Mesodermal cell (in vitro differentiated cells): ENCODE results near the gene TSHB.
A peak's percentile ranks its signal among the peaks of the same experiment; 100 is the strongest.

Experiments used
- H3K27ac ChIP-seq: 2 replicates; pipeline ENCODE4 v1.7.0; 2013; ENCODE audit warnings: mild to moderate bottlenecking, low read depth, low read length, moderate library complexity; ENCODE audit not compliant: severe bottlenecking
- H3K36me3 ChIP-seq: 2 replicates; pipeline ENCODE4 v1.7.1; 2013; ENCODE audit warnings: mild to moderate bottlenecking, low read length, moderate library complexity; ENCODE audit not compliant: control insufficient read depth, insufficient read depth
- H3K4me1 ChIP-seq: one replicate; pipeline ENCODE4 v1.7.1; 2013; ENCODE audit warnings: mild to moderate bottlenecking, low read length; ENCODE audit not compliant: insufficient read depth, control insufficient read depth, poor library complexity, severe bottlenecking
- H3K4me3 ChIP-seq: 2 replicates; pipeline ENCODE4 v1.7.0; 2013; ENCODE audit warnings: low read length, control low read depth, mild to moderate bottlenecking; ENCODE audit not compliant: insufficient read depth, poor library complexity, severe bottlenecking; ENCODE audit errors: extremely low read depth
- H3K9me3 ChIP-seq: 2 replicates; pipeline ENCODE4 v1.7.1; 2013; ENCODE audit warnings: mild to moderate bottlenecking, low read length, moderate library complexity; ENCODE audit not compliant: control insufficient read depth
- WGBS, 2 experiments: methylation state at CpG; one replicate each; pipeline ENCODE4 v1.1.5; 2013; ENCODE audit warnings: missing lambda C conversion rate in 2 of 2; ENCODE audit not compliant: insufficient coverage in 2 of 2; 5-methylcytosine and 5-hydroxymethylcytosine counted together

The TSHB gene

DNA sequence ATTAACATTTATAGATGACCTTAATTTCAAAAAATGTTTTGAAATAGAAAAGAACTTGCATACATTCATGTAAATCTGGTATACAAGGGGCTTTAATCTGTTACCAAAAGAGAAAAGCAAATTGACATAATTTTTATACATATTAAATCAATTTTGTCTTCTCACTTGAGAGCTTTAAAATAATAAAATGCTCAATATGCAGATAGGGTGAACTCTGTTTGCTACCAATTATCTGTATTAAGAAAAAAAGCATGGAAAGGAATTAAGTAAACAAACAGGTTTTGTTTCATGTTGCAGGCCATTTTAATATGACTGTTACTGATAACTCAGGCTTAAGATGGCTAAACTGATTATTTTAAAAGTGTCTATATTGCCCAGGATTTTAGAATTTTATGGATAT, 6.0 kb upstream of the TSHB start:
- H3K27ac ChIP-seq, result no peak overlapping the region
- H3K4me3 ChIP-seq, result no peak overlapping the region
- no peaks in the 10 kb centered on the region for H3K4me1 ChIP-seq
- no peaks in the 10 kb centered on the region for H3K9me3 ChIP-seq
- H3K36me3 ChIP-seq, result no peaks in the 10 kb centered on the region

DNA sequence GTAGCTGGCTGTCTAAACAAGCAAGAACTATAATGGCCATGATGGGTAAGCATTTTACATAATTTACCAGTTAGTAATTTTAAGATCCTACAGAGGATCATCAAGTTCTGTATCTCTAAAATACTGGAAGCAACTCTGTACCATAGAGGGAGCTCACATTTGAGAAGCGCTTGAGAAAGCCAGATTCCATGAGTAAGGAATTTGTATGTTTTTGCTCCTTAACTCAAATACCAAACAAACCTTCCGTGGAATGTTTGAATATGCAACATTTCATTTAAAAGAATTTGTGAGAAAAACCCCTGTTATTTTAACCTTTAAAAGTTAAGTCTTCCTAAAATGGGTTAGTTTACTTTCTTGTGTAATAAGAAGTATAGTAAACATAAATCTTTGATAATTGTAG, 2.0 kb downstream of the TSHB start:
- Histone ChIP-seq H3K36me3 (no peaks in the 10 kb centered on the region), H3K27ac (no peak overlapping the region), H3K4me3 (no peak overlapping the region), H3K9me3 (no peaks in the 10 kb centered on the region), H3K4me1 (no peaks in the 10 kb centered on the region)
- WGBS, 2 experiments, result no CpG with 5 or more reads among the region's 2 CpGs

DNA sequence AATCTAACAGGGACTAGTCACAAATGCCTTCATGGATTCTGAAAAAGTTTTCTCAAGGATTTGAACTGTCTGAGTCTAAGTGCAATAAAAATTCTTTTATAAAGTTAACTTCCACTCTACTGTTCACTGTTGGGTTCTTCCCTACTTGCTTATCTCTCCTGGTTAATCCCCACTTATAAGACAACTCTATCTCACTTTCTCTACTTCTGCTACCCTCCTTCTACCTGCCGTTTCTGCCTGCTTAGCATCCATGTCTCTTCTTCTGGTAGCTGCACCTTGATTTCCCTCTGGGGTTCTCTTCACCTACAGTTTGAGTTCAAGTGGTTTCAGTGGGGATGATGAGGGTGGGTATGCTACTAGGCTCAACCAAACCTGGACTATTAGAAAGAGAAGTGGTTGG, 6.0 kb downstream of the TSHB start:
- H3K36me3 ChIP-seq, result no peaks in the 10 kb centered on the region
- H3K4me1 ChIP-seq, result peaks cover 16% of the 10 kb centered on the region
- no peaks in the 10 kb centered on the region for H3K9me3 ChIP-seq
- WGBS, 2 experiments, result 60 to 63% methylated on average over 1 of the region's 1 CpG
- no peak overlapping the region for H3K4me3 ChIP-seq
- H3K27ac ChIP-seq, result no peak overlapping the region

DNA sequence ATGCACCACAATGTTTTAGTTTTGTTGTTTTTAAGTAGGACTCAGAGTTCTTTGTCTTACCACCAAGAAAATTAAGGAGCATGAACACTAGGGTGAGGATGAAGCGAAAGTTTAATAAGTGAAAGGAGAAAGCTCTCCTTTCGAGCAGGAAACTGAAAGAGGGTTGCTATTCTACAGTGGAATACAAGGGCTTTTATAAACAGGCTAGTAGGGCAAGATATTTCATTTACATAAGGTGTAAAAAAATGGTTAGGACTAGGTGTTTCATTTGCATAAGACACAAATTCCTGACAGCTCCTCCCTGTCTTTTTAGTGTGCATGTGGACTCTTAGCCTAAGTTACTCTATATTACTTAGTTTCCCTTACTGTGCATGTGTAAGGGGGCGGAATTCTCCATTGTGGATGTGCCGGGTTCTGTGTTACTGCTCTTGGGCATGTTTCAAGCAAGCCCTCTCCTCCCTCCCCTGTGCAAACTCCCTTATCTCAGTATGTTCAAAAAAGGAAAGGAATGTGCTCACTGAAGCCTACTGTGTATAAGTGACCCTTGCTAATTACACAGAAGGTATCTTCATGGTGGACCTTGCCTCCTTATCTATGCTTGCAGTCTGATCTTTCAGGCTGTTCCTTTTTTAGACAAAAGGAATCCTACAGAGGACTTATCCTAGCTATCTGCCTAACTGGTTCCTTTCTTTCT, 7.3 kb downstream of the TSHB start:
- H3K36me3 ChIP-seq, result no peaks in the 10 kb centered on the region
- no peaks in the 10 kb centered on the region for H3K9me3 ChIP-seq
- H3K4me3 ChIP-seq, result no peak overlapping the region
- peak overlapping the region; percentile 18 for H3K27ac ChIP-seq
- peaks cover 16% of the 10 kb centered on the region for H3K4me1 ChIP-seq
- WGBS, 2 experiments, result 74 to 94% methylated on average over 2 to 4 of the region's 4 CpGs

DNA sequence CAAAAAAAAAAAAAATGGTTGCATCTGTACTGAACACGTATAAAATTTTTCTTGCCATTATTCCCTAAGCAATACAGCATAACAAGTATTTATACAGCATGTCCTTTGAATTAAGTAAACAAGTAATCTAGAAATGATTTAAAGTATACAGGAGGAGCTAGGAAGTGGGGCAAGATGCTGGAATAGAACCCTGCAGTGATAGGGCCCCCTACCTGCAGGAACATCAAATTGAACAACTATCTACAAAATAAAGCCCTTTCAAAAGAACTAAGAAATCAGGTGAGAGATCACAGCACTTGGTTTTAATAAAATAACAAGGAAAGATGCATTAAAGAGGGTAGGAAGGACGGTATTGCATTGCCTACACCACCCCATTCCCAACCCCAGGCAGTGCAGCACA, 10.9 kb downstream of the TSHB start:
- Histone ChIP-seq H3K4me3 (no peak overlapping the region), H3K27ac (no peak overlapping the region), H3K9me3 (no peaks in the 10 kb centered on the region), H3K36me3 (no peaks in the 10 kb centered on the region), H3K4me1 (peaks cover 16% of the 10 kb centered on the region)
- WGBS, 2 experiments, result no CpG with 5 or more reads among the region's 2 CpGs

DNA sequence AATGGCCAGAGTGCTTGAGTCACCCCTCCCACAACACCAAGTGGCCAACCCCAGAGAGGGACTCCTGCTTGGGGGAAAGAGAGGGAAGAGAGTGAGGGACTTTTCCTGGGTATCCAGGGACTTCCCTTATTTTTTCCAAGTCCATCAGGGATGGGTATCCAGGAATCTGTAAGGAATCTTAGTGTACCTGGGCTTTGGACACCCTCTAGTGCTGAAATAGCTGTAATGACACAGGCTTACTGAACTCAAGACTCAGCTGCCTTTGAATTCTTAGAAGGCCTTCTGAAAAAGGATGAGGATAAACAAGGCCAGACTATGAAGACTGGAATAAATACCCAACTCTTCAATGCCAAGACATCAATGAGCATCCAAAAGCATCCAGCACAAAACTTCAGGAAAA, 12.0 kb downstream of the TSHB start:
- Histone ChIP-seq H3K9me3 (no peaks in the 10 kb centered on the region), H3K4me3 (no peak overlapping the region), H3K4me1 (peaks cover 16% of the 10 kb centered on the region), H3K36me3 (no peaks in the 10 kb centered on the region), H3K27ac (no peak overlapping the region)

DNA sequence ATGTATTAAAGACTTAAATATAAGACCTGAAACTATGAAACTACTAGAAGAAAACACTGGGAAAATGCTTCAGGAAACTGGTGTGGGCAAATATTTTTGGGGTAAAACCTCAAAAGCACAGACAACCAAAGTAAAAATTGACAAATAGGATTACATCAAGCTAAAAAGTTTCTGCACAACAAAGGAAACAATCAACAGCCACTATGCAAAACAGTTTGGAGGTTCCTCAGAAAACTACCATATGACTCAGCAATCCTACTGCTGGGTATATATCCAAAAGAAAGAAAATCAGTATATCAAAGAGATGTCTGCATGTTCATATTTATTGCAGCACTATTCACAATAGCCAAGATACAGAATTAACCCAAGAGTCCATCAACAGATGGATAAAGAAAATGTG, 17.1 kb downstream of the TSHB start:
- Histone ChIP-seq H3K36me3 (no peaks in the 10 kb centered on the region), H3K4me1 (no peaks in the 10 kb centered on the region), H3K9me3 (no peaks in the 10 kb centered on the region), H3K4me3 (no peak overlapping the region), H3K27ac (no peak overlapping the region)

DNA sequence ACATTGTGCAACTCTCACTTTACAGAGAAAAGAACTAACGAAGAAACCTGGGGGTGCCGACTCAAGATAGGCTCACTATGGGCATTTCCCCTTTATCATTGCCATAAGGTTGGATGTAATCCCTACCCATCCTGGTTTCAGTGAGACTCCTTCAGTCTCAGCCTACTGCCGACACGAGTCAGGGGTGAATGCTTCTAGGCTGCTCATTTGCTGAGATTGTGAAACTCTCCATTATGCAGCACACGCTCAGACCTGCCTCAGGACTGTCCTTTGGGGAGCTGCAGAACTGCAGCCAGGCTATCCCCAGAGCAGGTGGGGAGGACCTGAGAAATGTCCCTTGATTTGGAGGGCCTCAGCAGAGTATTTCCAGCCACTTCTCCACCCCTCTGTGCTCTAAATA, 22.2 kb downstream of the TSHB start:
- no peaks in the 10 kb centered on the region for H3K4me1 ChIP-seq
- no peak overlapping the region for H3K4me3 ChIP-seq
- no peak overlapping the region for H3K27ac ChIP-seq
- 87 to 93% methylated on average over 3 to 5 of the region's 5 CpGs for WGBS, 2 experiments
- no peaks in the 10 kb centered on the region for H3K9me3 ChIP-seq
- H3K36me3 ChIP-seq, result no peaks in the 10 kb centered on the region

DNA sequence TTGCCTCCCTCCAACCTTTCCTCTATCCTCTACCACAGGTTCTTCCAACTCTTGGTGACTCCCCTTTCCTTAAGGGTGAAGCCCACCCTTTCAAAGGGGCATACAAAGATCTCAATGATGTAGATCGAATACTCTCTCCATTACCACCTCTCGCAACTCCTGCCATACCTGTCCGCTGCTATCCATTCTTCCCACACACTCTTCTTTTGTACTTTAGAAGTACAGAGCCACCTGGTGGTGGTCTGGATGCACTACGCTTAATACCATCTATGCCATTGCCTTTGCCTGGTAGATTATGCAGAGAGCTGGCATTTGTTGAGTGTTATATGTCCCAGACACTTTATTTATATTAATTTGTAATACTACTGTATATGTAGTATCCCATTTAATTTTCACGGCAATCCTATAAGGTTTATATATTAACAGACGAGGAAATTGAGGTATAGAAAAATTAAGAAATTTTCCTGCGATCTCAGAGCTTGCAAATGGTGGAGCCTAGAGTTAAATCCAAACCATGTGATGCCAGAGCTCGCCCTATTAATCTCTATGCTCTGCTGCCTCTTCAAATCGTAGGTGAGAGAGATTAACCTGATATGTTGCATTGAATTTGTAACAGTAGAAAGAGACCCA, 22.9 kb downstream of the TSHB start:
- 54 to 69% methylated on average over 3 to 4 of the region's 9 CpGs for WGBS, 2 experiments
- H3K27ac ChIP-seq, result no peak overlapping the region
- no peaks in the 10 kb centered on the region for H3K9me3 ChIP-seq
- H3K4me3 ChIP-seq, result no peak overlapping the region
- peaks cover 7% of the 10 kb centered on the region for H3K4me1 ChIP-seq
- H3K36me3 ChIP-seq, result no peaks in the 10 kb centered on the region

DNA sequence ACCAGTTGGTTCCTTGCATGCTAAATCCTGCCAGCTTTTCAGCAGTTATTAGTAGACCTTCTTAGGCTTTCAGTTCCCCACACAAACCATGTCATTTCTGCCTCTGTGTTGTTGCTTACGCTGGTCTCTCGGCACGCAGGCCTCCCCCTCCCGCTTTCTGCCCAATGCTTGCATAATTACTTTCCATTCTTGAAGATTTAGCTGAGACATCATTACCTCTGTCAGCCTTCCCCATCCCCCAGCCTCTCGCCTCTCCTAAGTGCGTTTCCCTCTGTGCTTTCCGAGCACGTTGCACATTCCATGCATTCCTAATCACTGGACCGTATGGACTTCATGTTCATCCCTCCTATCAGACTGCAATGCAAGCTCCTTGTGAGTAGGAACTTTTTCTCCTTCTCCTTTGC, 26.8 kb downstream of the TSHB start:
- Histone ChIP-seq H3K4me1 (peaks cover 7% of the 10 kb centered on the region), H3K27ac (peak overlapping the region; percentile 48), H3K4me3 (no peak overlapping the region), H3K36me3 (no peaks in the 10 kb centered on the region), H3K9me3 (no peaks in the 10 kb centered on the region)
- 35 to 43% methylated on average over 9 of the region's 9 CpGs for WGBS, 2 experiments

DNA sequence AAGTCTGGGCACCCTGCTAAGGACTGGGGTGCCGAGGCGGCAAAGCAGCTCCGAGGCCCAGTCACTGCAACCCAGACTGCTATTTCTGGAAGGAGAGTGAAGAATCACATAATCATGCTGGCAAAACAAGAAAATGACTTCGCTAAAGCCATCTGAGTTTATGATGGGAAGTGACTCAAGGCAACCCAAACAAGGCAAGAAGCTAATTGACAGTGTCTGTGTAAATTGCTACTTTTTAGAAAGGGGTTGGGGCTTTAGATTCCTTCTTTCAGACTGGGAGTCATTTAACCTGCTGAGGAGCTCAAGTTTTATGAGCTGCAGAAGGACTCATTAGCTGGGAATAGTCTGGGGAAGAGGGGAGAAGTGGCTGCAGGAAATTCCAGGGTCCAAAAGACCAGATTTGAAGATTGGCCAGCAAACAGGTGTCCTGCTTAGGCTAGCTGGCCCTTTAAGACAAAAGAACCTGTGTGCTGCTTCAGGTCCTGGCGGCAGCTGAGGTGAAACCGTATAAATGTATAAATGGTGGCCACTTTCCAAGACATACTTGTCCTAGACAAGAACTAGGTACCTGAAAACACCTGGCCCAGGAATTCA, 28.1 kb downstream of the TSHB start:
- WGBS, 2 experiments, result 88 to 90% methylated on average over 5 to 6 of the region's 6 CpGs
- no peak overlapping the region for H3K27ac ChIP-seq

More for the DNA sequence above, 28.1 kb downstream of the TSHB start:
- H3K9me3 ChIP-seq, result no peaks in the 10 kb centered on the region
- H3K4me3 ChIP-seq, result no peak overlapping the region
- no peaks in the 10 kb centered on the region for H3K36me3 ChIP-seq
- H3K4me1 ChIP-seq, result peaks cover 7% of the 10 kb centered on the region
